ENCODE data around the gene CES4A.

GRCh38 chr16:67013823-67014633 lies 25.6 kb downstream of the CES4A start:
- no peak for TF ChIP-seq ZBTB11 (CRISPR knock-in tag; IDR thresholded peaks at IDR 0.05)
- no peak for TF ChIP-seq CLOCK (CRISPR knock-in tag; IDR thresholded peaks at IDR 0.05; ENCODE audit: borderline replicate concordance)
- peak in 2 of 3 experiments; percentile 3 to 67; a peak in 3 of 6 replicates for TF ChIP-seq CTCF (IDR thresholded peaks at IDR 0.05 in 2 of 3, conservative IDR thresholded peaks at IDR 0.05 in 1 of 3; ENCODE audit: insufficient read depth in 2 of 3, low read depth in 1 of 3, low read length in 3 of 3)
- peak in 1 of 2 experiments; percentile 48; a peak in 1 of 4 replicates for TF ChIP-seq SIN3A (IDR thresholded peaks at IDR 0.05; ENCODE audit: borderline replicate concordance in 2 of 2, control insufficient read depth in 1 of 2, low read depth in 2 of 2, low read length in 2 of 2)
- no peak for TF ChIP-seq HDAC1 (IDR thresholded peaks at IDR 0.05)
- no peak for TF ChIP-seq POLR3A (IDR thresholded peaks at IDR 0.05; ENCODE audit: borderline replicate concordance, extremely low read depth, insufficient read depth, insufficient read length)
- no peak for TF ChIP-seq GABPB1 (CRISPR knock-in tag; IDR thresholded peaks at IDR 0.05)
- TF ChIP-seq ZSCAN29 (IDR thresholded peaks at IDR 0.05), result no peak

Data from K562 (cell line).